Mammary epithelial cell (primary cell): ENCODE results near the gene FAM171A2.
"Not testable (repeated sequence)": the region's sequence is repeated elsewhere in the genome, so short reads cannot be mapped to it uniquely, and the experiment has no call there.

Source experiments
- CTCF ChIP-seq, 2 donors: IDR thresholded peaks in 1 of 2; conservative IDR thresholded peaks in 1 of 2; 2 replicates each; pipeline ENCODE4 v1.5.1; 2011 to 2012; ENCODE audit warnings: inconsistent platforms in 2 of 2, low read length in 2 of 2, mild to moderate bottlenecking in 2 of 2, control low read depth in 1 of 2, low read depth in 1 of 2; ENCODE audit not compliant: insufficient read depth in 1 of 2; ENCODE audit errors: extremely low read depth in 1 of 2
- EZH2 ChIP-seq: IDR thresholded peaks from 2 replicates; pipeline ENCODE4 v1.6.1; 2012; ENCODE audit warnings: low read length, inconsistent platforms, borderline replicate concordance

DNA sequence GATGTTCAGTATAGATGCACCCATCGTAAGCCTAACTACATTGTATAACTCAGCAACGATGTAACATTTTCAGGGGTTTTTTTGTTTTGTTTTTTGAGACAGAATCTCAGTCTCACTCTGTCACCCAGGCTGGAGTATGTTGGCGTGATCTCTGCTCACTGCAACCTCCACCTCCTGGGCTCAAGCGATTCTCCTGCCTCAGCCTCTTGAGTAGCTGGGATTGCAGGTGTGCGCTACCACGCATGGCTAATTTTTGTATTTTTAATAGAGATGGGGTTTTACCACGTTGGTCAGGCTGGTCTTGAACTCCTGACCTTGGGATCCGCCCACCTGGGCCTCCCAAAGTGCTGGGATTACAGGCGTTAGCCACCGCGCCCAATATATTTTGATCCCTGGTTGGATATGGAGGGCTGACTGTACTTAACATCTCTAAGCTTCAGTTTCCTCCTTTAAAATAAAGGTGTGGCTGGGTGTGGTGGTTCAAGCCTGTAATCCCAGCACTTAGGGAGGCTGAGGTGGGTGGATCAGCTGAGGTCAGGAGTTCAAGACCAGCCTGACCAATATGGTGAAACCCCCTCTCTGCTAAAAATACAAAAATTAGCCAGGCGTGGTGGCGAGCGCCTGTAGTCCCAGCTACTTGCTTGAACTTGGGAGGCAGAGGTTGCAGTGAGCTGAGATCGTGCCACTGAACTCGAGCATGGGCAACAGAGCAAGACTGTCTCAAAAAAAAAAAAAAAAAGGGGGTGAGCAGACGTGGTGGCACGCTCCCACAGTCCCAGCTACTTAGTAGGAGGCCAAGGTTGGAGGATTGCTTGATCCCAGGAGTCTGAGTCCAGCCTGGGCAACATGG lies 16.2 kb downstream of the FAM171A2 start:
- not testable (repeated sequence) for TF ChIP-seq CTCF (conservative IDR thresholded peaks at IDR 0.05 in 1 of 2, IDR thresholded peaks at IDR 0.05 in 1 of 2; ENCODE audit: extremely low read depth in 1 of 2, insufficient read depth in 1 of 2, low read depth in 1 of 2, low read length in 2 of 2); EZH2
